Measurements from ENCODE around the gene RFX3. TPM values are rescaled to one million over a fixed set of nuclear protein-coding genes. Genes with fewer than 3 reads are reported as not detected.

Gene RFX3
- total and polyA plus RNA-seq, 4 donors = 0.30 to 4.6 (median 1.5) TPM

GRCh38 chr9:3507395-3508077 is 18.3 kb downstream of the RFX3 start:
- TF ChIP-seq FOXA2 (IDR thresholded peaks at IDR 0.05) = no peak
- no peak for TF ChIP-seq RAD21 (IDR thresholded peaks at IDR 0.05)
- TF ChIP-seq EGR1 (IDR thresholded peaks at IDR 0.05; ENCODE audit: low read depth in 2 of 2) = no peak
- TF ChIP-seq SP1 (IDR thresholded peaks at IDR 0.05) = no peak
- no peak for TF ChIP-seq REST (IDR thresholded peaks at IDR 0.05)
- TF ChIP-seq, protein P1, sequence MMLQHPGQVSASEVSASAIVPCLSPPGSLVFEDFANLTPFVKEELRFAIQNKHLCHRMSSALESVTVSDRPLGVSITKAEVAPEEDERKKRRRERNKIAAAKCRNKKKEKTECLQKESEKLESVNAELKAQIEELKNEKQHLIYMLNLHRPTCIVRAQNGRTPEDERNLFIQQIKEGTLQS (IDR thresholded peaks at IDR 0.05) = no peak
- TF ChIP-seq NR2F2 (IDR thresholded peaks at IDR 0.05) = no peak
- no peak for TF ChIP-seq JUND (IDR thresholded peaks at IDR 0.05)
- TF ChIP-seq YY1 (IDR thresholded peaks at IDR 0.05) = no peak
- no peak for TF ChIP-seq RXRA (IDR thresholded peaks at IDR 0.05)
- no peak for TF ChIP-seq HNF4G (IDR thresholded peaks at IDR 0.05)
- TF ChIP-seq HNF4A (conservative IDR thresholded peaks at IDR 0.05) = no peak
- TF ChIP-seq CTCF (IDR thresholded peaks at IDR 0.05; ENCODE audit: low read depth, low read length, missing input control) = no peak
- no peak for TF ChIP-seq MAX (IDR thresholded peaks at IDR 0.05)
- TF ChIP-seq TAF1 (conservative IDR thresholded peaks at IDR 0.05) = no peak
- TF ChIP-seq GABPA (IDR thresholded peaks at IDR 0.05 in 1 of 2, conservative IDR thresholded peaks at IDR 0.05 in 1 of 2) = no peak
- no peak for TF ChIP-seq ZBTB33 (IDR thresholded peaks at IDR 0.05)
- 88% methylated on average over 6 of the region's 6 CpGs for WGBS
- H3K4me3 ChIP-seq (ENCODE audit: low read depth in 1 of 3, low read length in 3 of 3) = no peak overlapping the region
- H3K27me3 ChIP-seq (ENCODE audit: control insufficient read depth in 4 of 4, insufficient read depth in 4 of 4, low read length in 3 of 4) = no peaks in the 10 kb centered on the region
- no peaks in the 10 kb centered on the region for H3K9me3 ChIP-seq (ENCODE audit: control insufficient read depth in 4 of 4, low read length in 3 of 4)
- no peaks in the 10 kb centered on the region for H3K4me1 ChIP-seq (ENCODE audit: control insufficient read depth in 4 of 4, insufficient read depth in 4 of 4, low read length in 3 of 4)
- no peaks in the 10 kb centered on the region for H3K36me3 ChIP-seq (ENCODE audit: control insufficient read depth in 4 of 4, insufficient read depth in 3 of 4, low read depth in 1 of 4, low read length in 3 of 4)
- DNase-seq (ENCODE audit: low spot score) = no peak
- no peak overlapping the region for H3K27ac ChIP-seq (ENCODE audit: low read depth in 1 of 2, low read length in 2 of 2)
- H3K9ac ChIP-seq (ENCODE audit: low read depth in 1 of 2, low read length in 2 of 2) = no peak overlapping the region

All from liver (tissue), 9 donors.